HG03103 (cell line): ENCODE data around the gene KDM4B.
"Not testable (repeated sequence)": the region's sequence is repeated elsewhere in the genome, so short reads cannot be mapped to it uniquely, and the experiment has no call there.

Experiments used
- ATAC-seq: cut with Tn5 transposase; IDR thresholded peaks from one replicate; pipeline ENCODE4 v1.9.1; 2021; ENCODE audit warnings: low read depth; ENCODE audit not compliant: unreplicated experiment

The KDM4B gene

DNA sequence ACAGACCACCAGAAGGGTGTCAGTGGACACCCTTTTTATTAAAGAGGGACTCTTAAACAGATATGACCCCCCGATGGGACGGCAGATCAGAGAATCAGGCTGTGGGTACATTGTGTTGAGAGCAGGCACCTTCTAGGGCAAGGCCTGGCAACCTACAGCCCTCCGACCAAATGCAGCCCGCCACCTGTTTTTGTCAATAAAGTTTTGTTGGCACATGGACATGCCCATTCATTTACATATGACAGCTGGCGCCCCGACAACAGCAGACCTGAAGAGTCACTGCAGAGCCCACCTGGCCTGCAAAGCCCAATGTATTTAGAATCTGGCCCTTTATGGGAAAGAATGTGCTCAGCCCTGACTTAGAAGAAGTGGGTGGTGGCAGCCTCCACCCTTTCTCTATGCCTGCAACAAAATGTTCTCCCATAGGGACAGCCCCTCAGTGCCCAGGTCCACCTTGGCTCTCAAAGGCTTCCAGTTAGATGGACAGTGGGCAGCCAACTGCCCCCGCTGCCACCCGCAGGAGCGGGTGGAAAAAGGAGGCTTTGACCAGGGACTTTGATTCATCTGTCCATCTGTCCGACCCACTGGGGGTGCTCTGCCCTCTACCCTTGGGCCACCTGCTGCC, 186.8 kb downstream of the KDM4B start:
- ATAC-seq, result no peak

DNA sequence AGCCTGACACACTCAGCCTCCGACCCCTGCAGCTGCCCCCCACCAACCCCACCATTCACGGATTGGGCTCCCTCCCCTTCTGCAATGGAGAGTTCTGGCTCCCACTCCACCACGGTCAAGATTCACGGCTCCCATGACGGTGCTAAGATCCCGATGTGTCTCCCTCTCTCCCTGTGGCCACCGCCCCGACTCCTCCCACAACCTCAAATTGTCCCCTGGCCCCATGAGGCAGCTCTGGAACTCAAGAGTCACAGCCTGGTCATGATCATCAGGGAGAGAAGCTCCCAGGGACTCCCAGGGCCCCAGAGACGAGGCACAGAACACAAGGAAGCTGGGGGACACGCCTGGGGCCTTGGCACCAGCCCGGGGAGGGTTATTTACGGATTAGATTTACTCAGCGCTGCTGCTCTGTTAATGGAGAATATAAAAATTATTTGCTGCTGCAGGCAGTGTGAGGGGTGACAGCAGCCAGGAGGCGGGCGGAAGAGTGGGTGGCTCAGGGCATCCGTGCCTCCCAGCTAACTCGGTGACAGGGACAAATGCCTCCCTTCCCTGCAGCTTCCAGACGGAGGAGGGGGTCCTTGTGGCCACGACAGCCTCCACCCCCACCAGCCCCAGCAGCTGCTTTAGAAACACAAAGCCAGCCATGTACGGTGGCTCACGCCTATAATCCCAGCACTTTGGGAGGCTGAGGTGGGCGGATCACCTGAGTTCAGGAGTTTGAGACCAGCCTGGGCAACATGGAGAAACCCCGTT, 187.5 kb downstream of the KDM4B start:
- no peak for ATAC-seq

GRCh38 chr19:5157186-5157585, 188.3 kb downstream of the KDM4B start:
- no peak for ATAC-seq

GRCh38 chr19:5158549-5159134, 189.7 kb downstream of the KDM4B start:
- ATAC-seq, result not testable (repeated sequence)

- not testable (repeated sequence) for ATAC-seq
Measured at GRCh38 chr19:5160158-5160795, 191.4 kb downstream of the KDM4B start.

- not testable (repeated sequence) for ATAC-seq
Measured at GRCh38 chr19:5164845-5165696, 196.2 kb downstream of the KDM4B start.

GRCh38 chr19:5165697-5166019, 196.7 kb downstream of the KDM4B start:
- no peak for ATAC-seq

DNA sequence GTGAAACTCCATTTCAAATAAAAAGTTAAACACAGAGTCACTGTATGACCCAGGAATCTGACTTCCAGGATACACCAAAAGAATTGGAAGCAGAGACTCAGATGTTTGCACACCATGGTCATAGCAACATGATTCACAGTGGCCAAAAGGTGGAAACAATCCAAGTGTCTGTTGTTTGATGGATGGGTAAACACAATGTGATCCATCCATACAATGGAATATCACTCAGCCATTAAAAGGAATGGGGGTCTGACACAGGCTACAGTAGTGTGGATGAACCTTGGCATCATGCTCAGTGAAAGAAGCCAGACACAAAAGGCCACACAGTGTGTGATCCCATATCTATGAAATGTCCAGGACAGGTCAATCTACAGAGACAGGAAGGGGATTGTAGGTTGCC, 197.3 kb downstream of the KDM4B start:
- no peak for ATAC-seq

DNA sequence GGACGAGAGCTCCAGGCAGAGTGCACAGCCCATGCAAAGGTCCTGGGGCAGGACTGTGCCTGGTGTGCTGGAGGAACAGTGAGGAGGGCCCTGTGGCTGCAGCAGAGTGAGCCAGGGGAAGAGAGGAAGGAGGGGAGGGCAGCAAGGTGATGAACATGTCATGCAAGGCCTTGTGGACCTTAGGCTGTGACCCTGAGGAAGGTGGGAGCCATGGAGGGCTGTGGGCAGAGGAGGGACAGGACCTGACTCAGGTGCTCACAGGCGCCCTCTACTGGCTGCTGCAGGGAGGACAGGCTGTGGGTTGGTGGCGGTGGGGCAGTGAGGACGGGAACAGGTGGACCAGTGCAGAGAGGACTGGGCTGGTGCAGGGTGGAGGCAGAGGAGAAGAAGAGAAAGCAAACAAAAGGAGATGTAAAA, 201.4 kb downstream of the KDM4B start:
- no peak for ATAC-seq

DNA sequence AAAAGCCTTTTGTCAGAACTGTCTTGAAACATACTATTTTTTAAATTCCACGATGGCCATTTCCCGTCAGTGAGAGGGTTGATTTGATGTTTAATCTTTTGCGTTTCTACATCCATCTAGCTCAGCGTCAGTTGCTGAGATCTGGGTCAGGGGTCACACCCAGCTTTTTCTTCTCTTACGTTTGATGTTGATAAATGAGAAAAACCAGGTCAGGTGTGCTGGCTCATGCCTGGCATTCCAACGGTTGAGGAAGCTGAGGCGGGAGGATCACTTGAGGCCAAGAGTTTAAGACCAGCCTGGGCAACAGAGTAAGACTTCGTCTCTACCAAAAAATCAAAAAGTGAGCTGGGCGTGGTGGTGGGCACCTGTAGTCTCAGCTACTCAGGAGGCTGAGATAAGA, 202.8 kb downstream of the KDM4B start:
- no peak for ATAC-seq

DNA sequence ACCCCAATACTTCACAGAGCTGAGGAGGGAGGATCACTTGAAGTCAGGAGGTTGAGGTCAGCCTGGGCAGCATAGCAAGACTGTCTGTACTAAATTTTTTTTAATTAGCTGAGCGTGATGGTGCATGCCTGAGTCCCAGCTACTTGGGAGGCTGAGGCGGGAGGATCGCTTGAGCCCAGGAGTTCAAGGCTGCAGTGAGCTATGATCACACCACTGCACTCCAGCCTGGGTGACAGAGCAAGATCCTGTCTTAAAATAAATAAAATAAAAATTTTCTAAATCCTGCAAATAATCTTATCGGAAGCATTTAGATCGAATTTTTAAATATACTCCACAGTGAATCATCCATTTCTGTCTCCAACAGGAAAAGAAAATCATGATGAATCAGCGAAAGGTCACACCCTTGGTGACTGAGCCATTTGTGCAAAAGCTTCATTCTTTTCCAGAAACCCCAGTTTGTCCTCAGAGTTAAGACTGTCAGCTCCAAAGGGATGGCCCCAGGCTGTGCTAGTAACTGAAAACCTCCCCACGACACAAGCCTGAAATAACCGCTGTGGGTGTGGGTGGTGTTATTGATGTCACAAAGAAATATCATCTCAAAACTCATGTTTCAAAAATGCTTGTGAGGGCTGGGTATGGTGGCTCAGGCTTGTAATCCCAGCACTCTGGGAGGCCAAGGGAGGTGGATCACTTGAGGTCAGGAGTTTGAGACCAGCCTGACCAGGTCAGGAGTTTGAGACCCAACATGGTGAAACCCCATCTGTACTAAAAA, 204.1 kb downstream of the KDM4B start:
- no peak for ATAC-seq

DNA sequence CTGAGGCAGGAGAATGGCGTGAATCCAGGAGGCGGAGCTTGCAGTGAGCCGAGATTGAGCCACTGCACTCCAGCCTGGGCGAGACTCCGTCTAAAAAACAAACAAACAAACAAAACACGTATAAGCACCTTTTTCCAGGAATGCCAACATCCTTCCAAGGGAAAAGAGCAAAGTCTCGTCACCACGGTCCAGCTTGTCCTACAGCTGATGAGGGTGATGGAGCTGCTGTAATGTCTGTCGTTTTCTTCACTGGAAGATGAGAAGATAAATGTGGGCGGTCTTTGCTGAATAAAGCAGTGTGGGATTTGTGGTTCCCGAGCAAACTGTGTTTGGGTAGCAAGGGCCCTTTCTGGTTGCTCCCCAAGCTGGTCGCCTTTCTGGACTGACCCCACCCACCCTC, 205.1 kb downstream of the KDM4B start:
- no peak for ATAC-seq

GRCh38 chr19:5177745-5178450, 209.0 kb downstream of the KDM4B start:
- no peak for ATAC-seq

- ATAC-seq, result no peak
Measured at GRCh38 chr19:5178841-5179240, 209.9 kb downstream of the KDM4B start.

DNA sequence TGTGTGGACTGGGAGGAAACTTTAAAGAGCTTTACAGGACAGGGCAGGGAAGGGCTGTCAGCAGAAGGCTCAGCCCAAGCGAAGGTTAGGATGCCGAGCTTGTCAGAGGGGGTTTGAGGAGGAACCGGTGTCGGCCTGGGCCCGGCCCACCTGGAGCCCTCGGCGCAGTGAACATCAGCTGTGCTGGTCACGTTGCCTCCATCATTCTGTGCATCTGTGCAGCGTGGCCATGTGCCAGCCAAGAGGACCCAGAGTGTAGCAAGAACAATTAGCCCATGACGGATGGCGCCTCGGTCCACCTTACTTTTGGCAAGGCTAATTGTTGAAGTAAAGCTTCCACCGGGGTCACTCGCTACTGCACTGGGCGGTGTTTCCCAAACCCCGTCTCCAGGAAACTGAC, 210.3 kb downstream of the KDM4B start:
- ATAC-seq, result no peak

- no peak for ATAC-seq
Measured at GRCh38 chr19:5181329-5181728, 212.4 kb downstream of the KDM4B start.

- ATAC-seq, result no peak
Measured at GRCh38 chr19:5182751-5183150, 213.8 kb downstream of the KDM4B start.

GRCh38 chr19:5183616-5184015, 214.7 kb downstream of the KDM4B start:
- ATAC-seq, result no peak

GRCh38 chr19:5184930-5185329, 216.0 kb downstream of the KDM4B start:
- ATAC-seq, result no peak
